Dedifferentiated amniotic fluid mesenchymal stem cell (primary cell): Measurements from ENCODE around the gene RPS6KL1.

Experiments used
- DNase-seq: peaks from one replicate; pipeline ENCODE4 v3.0.0-alpha.2; 2016; ENCODE audit errors: extremely low spot score

Gene RPS6KL1

GRCh38 chr14:74952180-74952665, 29.2 kb upstream of the RPS6KL1 start:
- no peak for DNase-seq

- no peak for DNase-seq
Observed at GRCh38 chr14:74951443-74952179, 28.6 kb upstream of the RPS6KL1 start.

- no peak for DNase-seq
Observed at GRCh38 chr14:74950795-74951442, 27.9 kb upstream of the RPS6KL1 start.

GRCh38 chr14:74949859-74950573, 27.0 kb upstream of the RPS6KL1 start:
- no peak for DNase-seq

- DNase-seq, result no peak
Observed at GRCh38 chr14:74949191-74949601, 26.1 kb upstream of the RPS6KL1 start.

- DNase-seq, result no peak
Observed at GRCh38 chr14:74948228-74949175, 25.4 kb upstream of the RPS6KL1 start.

- DNase-seq, result no peak
Observed at GRCh38 chr14:74947353-74948227, 24.5 kb upstream of the RPS6KL1 start.

- DNase-seq, result no peak
Observed at GRCh38 chr14:74946659-74947281, 23.7 kb upstream of the RPS6KL1 start.

- DNase-seq, result peak; percentile 55
Observed at GRCh38 chr14:74945852-74946658, 23.0 kb upstream of the RPS6KL1 start.

GRCh38 chr14:74945261-74945851, 22.3 kb upstream of the RPS6KL1 start:
- no peak for DNase-seq

- DNase-seq, result no peak
Observed at GRCh38 chr14:74942608-74943007, 19.5 kb upstream of the RPS6KL1 start.

GRCh38 chr14:74942181-74942580, 19.1 kb upstream of the RPS6KL1 start:
- DNase-seq, result no peak

GRCh38 chr14:74941676-74942097, 18.6 kb upstream of the RPS6KL1 start:
- DNase-seq, result no peak

- DNase-seq, result no peak
Observed at GRCh38 chr14:74940956-74941565, 18.0 kb upstream of the RPS6KL1 start.

- no peak for DNase-seq
Observed at GRCh38 chr14:74938531-74939495, 15.8 kb upstream of the RPS6KL1 start.

- DNase-seq, result no peak
Observed at GRCh38 chr14:74937171-74937570, 14.1 kb upstream of the RPS6KL1 start.

- no peak for DNase-seq
Observed at GRCh38 chr14:74936731-74937130, 13.7 kb upstream of the RPS6KL1 start.
